Type B pancreatic cell (in vitro differentiated cells): ENCODE measurements around the gene RAB26. TPM values are rescaled to one million over a fixed set of nuclear protein-coding genes. Genes with fewer than 3 reads are reported as not detected.

ENCODE experiments used
- DNase-seq: peaks from one replicate; pipeline ENCODE4 v3.0.0; 2021; ENCODE audit warnings: mixed read lengths; ENCODE audit not compliant: unreplicated experiment; ENCODE audit errors: extremely low spot score
- H3K27ac Mint-ChIP-seq: 2 replicates; pipeline ENCODE4 v1.8.0; 2021; ENCODE audit warnings: mild to moderate bottlenecking, mixed read lengths
- H3K27me3 Mint-ChIP-seq: 2 replicates; pipeline ENCODE4 v1.8.0; 2021; ENCODE audit warnings: mixed read lengths
- H3K36me3 Mint-ChIP-seq: 2 replicates; pipeline ENCODE4 v1.8.0; 2021; ENCODE audit warnings: mixed read lengths
- H3K4me1 Mint-ChIP-seq: one replicate; pipeline ENCODE4 v1.8.0; 2021; ENCODE audit warnings: mixed read lengths; ENCODE audit not compliant: unreplicated experiment
- H3K4me3 Mint-ChIP-seq: 2 replicates; pipeline ENCODE4 v1.8.0; 2021; ENCODE audit warnings: mild to moderate bottlenecking, mixed read lengths
- H3K9me3 Mint-ChIP-seq: 2 replicates; pipeline ENCODE4 v1.8.0; 2021; ENCODE audit warnings: mixed read lengths
- CTCF ChIP-seq: fragments of 200-600 bp; sonication (generic); conservative IDR thresholded peaks from 2 replicates; pipeline ENCODE4 v1.5.0; 2021; ENCODE audit warnings: antibody characterized with exemption, mild to moderate bottlenecking
- total RNA-seq: library from RNA; stranded (reverse); gene quantifications from 2 replicates; pipeline ENCODE4 v1.2.1, GENCODE V29; 2021; ENCODE audit warnings: low replicate concordance

The RAB26 gene
- total RNA-seq, 1 donor from 2014 or later: 7.4 TPM

- Mint-ChIP-seq H3K9me3 (no peaks in the 10 kb centered on the region), H3K4me1 (peaks cover 15% of the 10 kb centered on the region), H3K36me3 (no peaks in the 10 kb centered on the region), H3K27ac (no peak overlapping the region), H3K4me3 (no peak overlapping the region), H3K27me3 (no peaks in the 10 kb centered on the region)
- TF ChIP-seq CTCF: no peak
- no peak for DNase-seq
Measured at GRCh38 chr16:2160915-2161551, 12.6 kb downstream of the RAB26 start.

- Mint-ChIP-seq H3K27me3 (no peaks in the 10 kb centered on the region), H3K9me3 (no peaks in the 10 kb centered on the region), H3K36me3 (no peaks in the 10 kb centered on the region), H3K4me1 (peaks cover 6% of the 10 kb centered on the region), H3K27ac (peak overlapping the region; percentile 53), H3K4me3 (no peak overlapping the region)
- no peak for TF ChIP-seq CTCF
- no peak for DNase-seq
Measured at GRCh38 chr16:2161911-2162310, 13.5 kb downstream of the RAB26 start.

- Mint-ChIP-seq H3K27me3 (no peaks in the 10 kb centered on the region), H3K9me3 (no peaks in the 10 kb centered on the region), H3K27ac (no peak overlapping the region), H3K4me3 (no peak overlapping the region), H3K4me1 (no peaks in the 10 kb centered on the region), H3K36me3 (no peaks in the 10 kb centered on the region)
- no peak for DNase-seq
- no peak for TF ChIP-seq CTCF
Measured at GRCh38 chr16:2162676-2163118, 14.3 kb downstream of the RAB26 start.

GRCh38 chr16:2163211-2163881 lies 14.9 kb downstream of the RAB26 start:
- TF ChIP-seq CTCF: no peak
- Mint-ChIP-seq H3K4me1 (no peaks in the 10 kb centered on the region), H3K27me3 (no peaks in the 10 kb centered on the region), H3K36me3 (no peaks in the 10 kb centered on the region), H3K4me3 (peak overlapping the region; percentile 61), H3K27ac (peak overlapping the region; percentile 88), H3K9me3 (no peaks in the 10 kb centered on the region)
- DNase-seq: no peak

GRCh38 chr16:2165861-2166260 lies 17.4 kb downstream of the RAB26 start:
- H3K4me3 Mint-ChIP-seq: no peak overlapping the region
- no peaks in the 10 kb centered on the region for H3K27me3 Mint-ChIP-seq
- no peak overlapping the region for H3K27ac Mint-ChIP-seq
- DNase-seq: no peak
- no peak for TF ChIP-seq CTCF
- H3K36me3 Mint-ChIP-seq: no peaks in the 10 kb centered on the region
- H3K9me3 Mint-ChIP-seq: no peaks in the 10 kb centered on the region
- H3K4me1 Mint-ChIP-seq: no peaks in the 10 kb centered on the region
